ENCODE measurements around the gene TMEM253.
A peak's percentile ranks its signal among the peaks of the same experiment; 100 is the strongest.

DNA sequence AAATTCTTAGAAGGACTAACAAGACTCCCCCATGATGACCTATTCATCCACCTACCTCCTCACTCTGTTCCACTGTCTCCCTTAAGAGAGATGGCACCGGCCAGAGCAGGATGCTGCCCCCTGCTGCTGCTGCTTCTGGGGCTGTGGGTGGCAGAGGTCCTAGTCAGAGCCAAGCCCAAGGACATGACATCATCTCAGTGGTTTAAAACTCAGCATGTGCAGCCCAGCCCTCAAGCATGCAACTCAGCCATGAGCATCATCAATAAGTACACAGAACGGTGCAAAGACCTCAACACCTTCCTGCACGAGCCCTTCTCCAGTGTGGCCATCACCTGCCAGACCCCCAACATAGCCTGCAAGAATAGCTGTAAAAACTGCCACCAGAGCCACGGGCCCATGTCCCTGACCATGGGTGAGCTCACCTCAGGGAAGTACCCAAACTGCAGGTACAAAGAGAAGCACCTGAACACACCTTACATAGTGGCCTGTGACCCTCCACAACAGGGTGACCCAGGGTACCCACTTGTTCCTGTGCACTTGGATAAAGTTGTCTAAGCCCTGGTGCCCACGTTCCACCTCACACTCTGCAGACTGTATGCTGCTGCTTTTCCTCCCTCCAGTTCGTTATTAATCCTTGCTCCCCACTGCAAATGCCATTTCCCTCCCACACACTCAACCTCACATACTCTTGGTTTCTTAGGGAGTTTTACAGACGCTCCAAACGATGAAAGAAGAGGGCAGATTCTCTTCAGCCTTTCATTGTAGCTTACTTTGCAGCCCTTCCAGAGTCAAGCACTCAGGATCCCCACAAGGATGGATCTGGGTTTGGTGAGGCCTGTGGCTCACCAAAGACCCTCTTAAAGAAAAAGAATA lies 42.8 kb upstream of the TMEM253 start, which contains the start of gene RNASE8:
- TF ChIP-seq, protein P1, sequence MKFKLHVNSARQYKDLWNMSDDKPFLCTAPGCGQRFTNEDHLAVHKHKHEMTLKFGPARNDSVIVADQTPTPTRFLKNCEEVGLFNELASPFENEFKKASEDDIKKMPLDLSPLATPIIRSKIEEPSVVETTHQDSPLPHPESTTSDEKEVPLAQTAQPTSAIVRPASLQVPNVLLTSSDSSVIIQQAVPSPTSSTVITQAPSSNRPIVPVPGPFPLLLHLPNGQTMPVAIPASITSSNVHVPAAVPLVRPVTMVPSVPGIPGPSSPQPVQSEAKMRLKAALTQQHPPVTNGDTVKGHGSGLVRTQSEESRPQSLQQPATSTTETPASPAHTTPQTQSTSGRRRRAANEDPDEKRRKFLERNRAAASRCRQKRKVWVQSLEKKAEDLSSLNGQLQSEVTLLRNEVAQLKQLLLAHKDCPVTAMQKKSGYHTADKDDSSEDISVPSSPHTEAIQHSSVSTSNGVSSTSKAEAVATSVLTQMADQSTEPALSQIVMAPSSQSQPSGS (tag by site-specific recombination; IDR thresholded peaks at IDR 0.05; ENCODE audit: low read depth): peak; percentile 70
- no peak for TF ChIP-seq ZNF830 (tag by site-specific recombination; IDR thresholded peaks at IDR 0.05; ENCODE audit: low read depth)
- TF ChIP-seq HOXD13 (CRISPR knock-in tag; IDR thresholded peaks at IDR 0.05; ENCODE audit: borderline replicate concordance): no peak
- no peak for TF ChIP-seq HOXA7 (CRISPR knock-in tag; IDR thresholded peaks at IDR 0.05; ENCODE audit: borderline replicate concordance)
- TF ChIP-seq, protein P2, sequence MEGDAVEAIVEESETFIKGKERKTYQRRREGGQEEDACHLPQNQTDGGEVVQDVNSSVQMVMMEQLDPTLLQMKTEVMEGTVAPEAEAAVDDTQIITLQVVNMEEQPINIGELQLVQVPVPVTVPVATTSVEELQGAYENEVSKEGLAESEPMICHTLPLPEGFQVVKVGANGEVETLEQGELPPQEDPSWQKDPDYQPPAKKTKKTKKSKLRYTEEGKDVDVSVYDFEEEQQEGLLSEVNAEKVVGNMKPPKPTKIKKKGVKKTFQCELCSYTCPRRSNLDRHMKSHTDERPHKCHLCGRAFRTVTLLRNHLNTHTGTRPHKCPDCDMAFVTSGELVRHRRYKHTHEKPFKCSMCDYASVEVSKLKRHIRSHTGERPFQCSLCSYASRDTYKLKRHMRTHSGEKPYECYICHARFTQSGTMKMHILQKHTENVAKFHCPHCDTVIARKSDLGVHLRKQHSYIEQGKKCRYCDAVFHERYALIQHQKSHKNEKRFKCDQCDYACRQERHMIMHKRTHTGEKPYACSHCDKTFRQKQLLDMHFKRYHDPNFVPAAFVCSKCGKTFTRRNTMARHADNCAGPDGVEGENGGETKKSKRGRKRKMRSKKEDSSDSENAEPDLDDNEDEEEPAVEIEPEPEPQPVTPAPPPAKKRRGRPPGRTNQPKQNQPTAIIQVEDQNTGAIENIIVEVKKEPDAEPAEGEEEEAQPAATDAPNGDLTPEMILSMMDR (tag by site-specific recombination; IDR thresholded peaks at IDR 0.05): no peak
- TF ChIP-seq, protein P3, sequence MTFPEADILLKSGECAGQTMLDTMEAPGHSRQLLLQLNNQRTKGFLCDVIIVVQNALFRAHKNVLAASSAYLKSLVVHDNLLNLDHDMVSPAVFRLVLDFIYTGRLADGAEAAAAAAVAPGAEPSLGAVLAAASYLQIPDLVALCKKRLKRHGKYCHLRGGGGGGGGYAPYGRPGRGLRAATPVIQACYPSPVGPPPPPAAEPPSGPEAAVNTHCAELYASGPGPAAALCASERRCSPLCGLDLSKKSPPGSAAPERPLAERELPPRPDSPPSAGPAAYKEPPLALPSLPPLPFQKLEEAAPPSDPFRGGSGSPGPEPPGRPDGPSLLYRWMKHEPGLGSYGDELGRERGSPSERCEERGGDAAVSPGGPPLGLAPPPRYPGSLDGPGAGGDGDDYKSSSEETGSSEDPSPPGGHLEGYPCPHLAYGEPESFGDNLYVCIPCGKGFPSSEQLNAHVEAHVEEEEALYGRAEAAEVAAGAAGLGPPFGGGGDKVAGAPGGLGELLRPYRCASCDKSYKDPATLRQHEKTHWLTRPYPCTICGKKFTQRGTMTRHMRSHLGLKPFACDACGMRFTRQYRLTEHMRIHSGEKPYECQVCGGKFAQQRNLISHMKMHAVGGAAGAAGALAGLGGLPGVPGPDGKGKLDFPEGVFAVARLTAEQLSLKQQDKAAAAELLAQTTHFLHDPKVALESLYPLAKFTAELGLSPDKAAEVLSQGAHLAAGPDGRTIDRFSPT (tag by site-specific recombination; IDR thresholded peaks at IDR 0.05): no peak

Measured in HEK293 (cell line).